ENCODE data around the gene LGALS1. TPM values are rescaled to one million over a fixed set of nuclear protein-coding genes. Genes with fewer than 3 reads are reported as not detected.

The LGALS1 gene
- total RNA-seq, 1 experiment from 2014 or later: 3.2 TPM

GRCh38 chr22:37640591-37641560 lies 34.6 kb upstream of the LGALS1 start:
- peaks cover 15% of the 10 kb centered on the region for H3K36me3 Mint-ChIP-seq (ENCODE audit: insufficient read depth, unreplicated experiment)
- intact Hi-C loops (cut with micrococcal nuclease; ENCODE audit: unreplicated experiment): loop anchor here (2.0 to 5.0 kb wide), 2 partner anchors 32 to 96 kb away; partner anchors contain the start of gene GGA1
- no peaks in the 10 kb centered on the region for H3K9me3 ChIP-seq
- no peaks in the 10 kb centered on the region for H3K9me3 Mint-ChIP-seq (ENCODE audit: unreplicated experiment)
- H3K4me1 ChIP-seq: peaks cover 26% of the 10 kb centered on the region
- H3K27me3 Mint-ChIP-seq (ENCODE audit: insufficient read depth, unreplicated experiment): no peaks in the 10 kb centered on the region
- no peaks in the 10 kb centered on the region for H3K27me3 ChIP-seq (replicated peaks; ENCODE audit: control insufficient read depth, insufficient read depth, low read length)
- peaks cover 13% of the 10 kb centered on the region for H3K4me1 Mint-ChIP-seq (ENCODE audit: low read depth, unreplicated experiment)
- H3K27ac Mint-ChIP-seq (ENCODE audit: unreplicated experiment): peak overlapping the region; percentile 42
- peak overlapping the region; percentile 75 for H3K4me3 Mint-ChIP-seq (ENCODE audit: unreplicated experiment)
- ChIA-PET CTCF (interaction anchor here (1.0 kb wide), 1 partner anchor 32 kb away, joined by 3 read pairs; the partner anchor contains the start of gene GGA1), POLR2A (no interaction called here)
- no peak for TF ChIP-seq CTCF (IDR thresholded peaks at IDR 0.05; ENCODE audit: insufficient read depth in 1 of 2, low read depth in 1 of 2, low read length in 1 of 2, severe bottlenecking in 1 of 2, unreplicated experiment in 1 of 2)
- no peak for DNase-seq
- no peaks in the 10 kb centered on the region; the same call in none of the 2 replicates for H3K36me3 ChIP-seq (ENCODE audit: control insufficient read depth, insufficient read depth, low read length)
- BruUV-seq (replicated peaks): no TSS peak
- H3K4me3 ChIP-seq (ENCODE audit: low read depth, low read length): peak overlapping the region; percentile 78

DNA sequence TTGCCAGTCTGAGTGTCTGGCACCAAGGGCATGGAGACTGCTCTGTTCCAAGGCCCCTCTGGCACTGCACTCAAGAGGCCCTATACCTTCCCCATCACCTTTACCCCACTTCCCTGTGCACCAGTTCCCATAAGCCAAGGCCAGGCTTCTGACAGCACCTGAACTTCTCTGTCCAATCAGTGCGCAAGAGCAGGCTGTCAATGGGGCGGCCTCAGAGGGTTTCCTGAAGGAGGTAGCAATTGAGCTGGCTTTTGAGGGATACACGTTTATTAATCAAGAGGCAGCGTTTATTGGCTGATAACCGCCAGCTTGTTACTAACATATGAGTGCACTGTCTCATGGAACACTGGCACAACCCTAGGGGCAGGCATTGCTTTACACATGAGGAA lies 33.9 kb upstream of the LGALS1 start:
- no TSS peak for BruUV-seq (replicated peaks)
- DNase-seq: no peak
- CTCF ChIA-PET: interaction anchor here (1.2 to 4.0 kb wide), 3 partner anchors 17 to 74 kb away, joined by 3 to 66 read pairs (median 43); partner anchors contain the start of gene PDXP

More for the DNA sequence above, 33.9 kb upstream of the LGALS1 start:
- Mint-ChIP-seq H3K36me3 (ENCODE audit: insufficient read depth, unreplicated experiment) (peaks cover 15% of the 10 kb centered on the region), H3K9me3 (ENCODE audit: unreplicated experiment) (no peaks in the 10 kb centered on the region), H3K4me3 (ENCODE audit: unreplicated experiment) (no peak overlapping the region), H3K27me3 (ENCODE audit: insufficient read depth, unreplicated experiment) (no peaks in the 10 kb centered on the region), H3K27ac (ENCODE audit: unreplicated experiment) (no peak overlapping the region), H3K4me1 (ENCODE audit: low read depth, unreplicated experiment) (peaks cover 13% of the 10 kb centered on the region)
- Histone ChIP-seq H3K27me3 (replicated peaks; ENCODE audit: control insufficient read depth, insufficient read depth, low read length) (no peaks in the 10 kb centered on the region), H3K36me3 (ENCODE audit: control insufficient read depth, insufficient read depth, low read length) (no peaks in the 10 kb centered on the region; the same call in none of the 2 replicates), H3K9me3 (no peaks in the 10 kb centered on the region), H3K4me3 (ENCODE audit: low read depth, low read length) (no peak overlapping the region), H3K4me1 (peaks cover 26% of the 10 kb centered on the region)
- intact Hi-C loops (cut with micrococcal nuclease; ENCODE audit: unreplicated experiment): loop anchor here (2.0 to 5.0 kb wide), 2 partner anchors 33 to 96 kb away; partner anchors contain the start of gene GGA1
- no peak for TF ChIP-seq CTCF (IDR thresholded peaks at IDR 0.05; ENCODE audit: insufficient read depth in 1 of 2, low read depth in 1 of 2, low read length in 1 of 2, severe bottlenecking in 1 of 2, unreplicated experiment in 1 of 2)
- POLR2A ChIA-PET: no interaction called here

Measured in Caco-2 (cell line).